ENCODE measurements around the gene ASB15. TPM values are rescaled to one million over a fixed set of nuclear protein-coding genes. Genes with fewer than 3 reads are reported as not detected.
A peak's percentile ranks its signal among the peaks of the same experiment; 100 is the strongest.

The ASB15 gene
- total RNA-seq, 2 donors from 2014 or later, result not detected

GRCh38 chr7:123665896-123666295, 64.3 kb downstream of the ASB15 start:
- DNase-seq, result no peak
- no peaks in the 10 kb centered on the region for H3K36me3 Mint-ChIP-seq (ENCODE audit: insufficient read depth in 2 of 2)
- no peak overlapping the region for H3K27ac Mint-ChIP-seq
- H3K4me3 Mint-ChIP-seq, result no peak overlapping the region
- no peak for ATAC-seq (replicated peaks in 1 of 2)
- no peaks in the 10 kb centered on the region for H3K9me3 Mint-ChIP-seq
- peaks cover 5% of the 10 kb centered on the region for H3K4me1 Mint-ChIP-seq (ENCODE audit: low read depth)
- H3K27me3 Mint-ChIP-seq (ENCODE audit: low read depth), result peaks cover 27% of the 10 kb centered on the region

DNA sequence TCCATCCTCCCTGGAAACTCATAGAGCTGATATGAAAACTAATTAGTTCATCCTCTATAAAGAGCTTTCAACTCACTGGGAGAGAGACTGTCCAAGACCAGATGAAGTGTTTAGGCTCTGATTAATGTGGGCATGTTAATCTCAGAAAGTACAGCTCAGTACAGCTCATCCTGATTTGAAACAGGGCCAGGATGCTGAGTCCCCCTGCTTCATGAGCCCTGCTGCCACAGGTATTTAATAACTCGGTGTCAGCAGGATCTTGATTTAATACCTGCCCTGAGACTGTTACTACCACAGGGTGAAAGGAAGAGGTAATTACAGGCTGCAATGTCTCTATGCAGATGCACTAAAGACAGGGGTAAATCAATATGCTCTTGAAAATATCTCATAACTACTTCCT, 64.9 kb downstream of the ASB15 start:
- ATAC-seq (replicated peaks in 1 of 2) (peak in 1 of 2 donors; percentile 9), DNase-seq (no peak)
- no peak overlapping the region for H3K4me3 Mint-ChIP-seq
- no peak overlapping the region for H3K27ac Mint-ChIP-seq
- H3K9me3 Mint-ChIP-seq, result no peaks in the 10 kb centered on the region
- H3K4me1 Mint-ChIP-seq (ENCODE audit: low read depth), result peaks cover 5% of the 10 kb centered on the region
- H3K27me3 Mint-ChIP-seq (ENCODE audit: low read depth), result peaks cover 26% of the 10 kb centered on the region
- H3K36me3 Mint-ChIP-seq (ENCODE audit: insufficient read depth in 2 of 2), result no peaks in the 10 kb centered on the region

DNA sequence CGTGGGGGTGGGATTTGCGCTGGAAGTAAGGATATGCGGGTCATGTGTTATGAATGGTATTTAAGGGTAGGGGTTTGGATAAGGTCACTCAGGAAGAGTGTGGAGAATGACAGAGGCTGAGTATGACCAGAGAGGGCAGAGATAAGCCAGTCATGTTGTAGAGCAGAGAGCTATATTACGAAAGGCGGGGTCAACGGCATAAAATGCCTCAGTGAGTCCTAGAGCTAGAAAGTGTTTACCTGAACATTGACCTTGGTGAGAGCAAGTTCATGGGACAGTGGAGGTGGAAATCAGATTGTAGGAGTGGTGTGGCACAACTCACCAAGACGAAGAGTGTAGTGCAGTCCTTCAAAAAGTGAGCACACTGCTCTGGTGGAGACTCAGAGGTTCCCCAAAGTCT, 67.9 kb downstream of the ASB15 start:
- Mint-ChIP-seq H3K4me1 (ENCODE audit: low read depth) (no peaks in the 10 kb centered on the region), H3K27ac (no peak overlapping the region), H3K4me3 (no peak overlapping the region), H3K27me3 (ENCODE audit: low read depth) (peaks cover 7% of the 10 kb centered on the region), H3K9me3 (no peaks in the 10 kb centered on the region), H3K36me3 (ENCODE audit: insufficient read depth in 2 of 2) (no peaks in the 10 kb centered on the region)
- DNase-seq (no peak), ATAC-seq (replicated peaks in 1 of 2) (no peak)

DNA sequence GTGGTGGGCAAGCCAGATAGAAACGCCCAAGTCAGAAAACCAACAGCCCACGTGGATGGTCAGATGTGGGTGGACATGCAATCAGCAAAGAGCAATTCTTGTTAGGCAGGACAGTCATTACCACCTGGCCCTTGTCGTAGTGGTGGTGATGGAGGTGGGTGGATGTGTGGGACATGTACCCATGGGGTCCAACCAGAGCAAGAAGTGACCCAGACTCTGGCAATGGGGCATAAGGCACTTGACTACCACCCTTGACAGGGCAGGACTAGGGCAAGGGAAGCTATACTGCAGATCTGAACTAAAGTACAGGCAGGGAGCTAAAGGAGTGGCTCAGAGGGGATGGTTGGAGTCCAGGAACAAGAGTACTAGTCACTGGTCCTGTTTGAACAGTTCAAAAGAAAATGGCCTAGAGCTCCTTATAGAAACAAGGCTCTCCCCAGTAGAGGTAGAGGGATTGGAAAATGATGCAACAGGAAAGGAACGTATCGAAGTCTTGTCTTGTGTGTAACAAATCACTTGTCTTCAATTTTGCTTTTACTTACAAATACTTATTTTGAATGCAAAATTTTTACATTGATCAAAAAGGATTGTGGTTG, 71.6 kb downstream of the ASB15 start:
- Mint-ChIP-seq H3K4me1 (ENCODE audit: low read depth) (no peaks in the 10 kb centered on the region), H3K4me3 (no peak overlapping the region), H3K9me3 (no peaks in the 10 kb centered on the region), H3K27me3 (ENCODE audit: low read depth) (no peaks in the 10 kb centered on the region), H3K27ac (no peak overlapping the region), H3K36me3 (ENCODE audit: insufficient read depth in 2 of 2) (no peaks in the 10 kb centered on the region)
- no peak for DNase-seq
- no peak for ATAC-seq (replicated peaks in 1 of 2)

DNA sequence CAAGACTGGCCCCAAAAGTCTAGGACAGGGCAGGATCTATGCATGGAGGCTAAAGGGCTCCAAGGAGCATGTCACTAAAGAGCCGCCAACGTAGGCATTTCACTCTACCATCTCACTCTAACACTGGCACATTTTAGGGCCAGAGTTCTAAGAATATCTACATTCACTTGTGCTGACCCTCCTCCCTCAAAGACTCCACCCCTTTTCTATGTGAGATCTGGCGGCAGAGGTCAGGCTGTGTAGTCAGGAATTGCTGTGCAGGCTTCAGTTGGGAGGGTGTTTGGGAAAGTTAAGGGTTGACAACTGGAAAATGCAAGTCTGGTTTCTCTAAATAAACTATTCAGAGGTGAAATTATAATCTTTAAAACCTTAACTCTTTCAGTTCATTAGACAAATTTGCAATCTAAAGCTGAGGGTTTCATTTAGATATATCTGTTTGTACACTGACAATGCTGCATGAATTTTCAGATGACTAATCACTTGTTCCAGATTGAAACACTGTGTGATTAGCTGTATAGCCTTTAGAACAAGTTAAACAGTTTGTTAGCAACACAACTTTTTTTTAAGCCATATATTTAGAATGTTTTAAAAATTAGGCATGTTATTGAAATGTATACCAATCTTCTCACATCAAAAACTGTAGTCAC, 72.3 kb downstream of the ASB15 start:
- ATAC-seq (replicated peaks in 1 of 2) (no peak), DNase-seq (no peak)
- H3K9me3 Mint-ChIP-seq, result no peaks in the 10 kb centered on the region
- no peaks in the 10 kb centered on the region for H3K36me3 Mint-ChIP-seq (ENCODE audit: insufficient read depth in 2 of 2)
- H3K4me3 Mint-ChIP-seq, result no peak overlapping the region
- no peaks in the 10 kb centered on the region for H3K4me1 Mint-ChIP-seq (ENCODE audit: low read depth)
- no peaks in the 10 kb centered on the region for H3K27me3 Mint-ChIP-seq (ENCODE audit: low read depth)
- no peak overlapping the region for H3K27ac Mint-ChIP-seq

DNA sequence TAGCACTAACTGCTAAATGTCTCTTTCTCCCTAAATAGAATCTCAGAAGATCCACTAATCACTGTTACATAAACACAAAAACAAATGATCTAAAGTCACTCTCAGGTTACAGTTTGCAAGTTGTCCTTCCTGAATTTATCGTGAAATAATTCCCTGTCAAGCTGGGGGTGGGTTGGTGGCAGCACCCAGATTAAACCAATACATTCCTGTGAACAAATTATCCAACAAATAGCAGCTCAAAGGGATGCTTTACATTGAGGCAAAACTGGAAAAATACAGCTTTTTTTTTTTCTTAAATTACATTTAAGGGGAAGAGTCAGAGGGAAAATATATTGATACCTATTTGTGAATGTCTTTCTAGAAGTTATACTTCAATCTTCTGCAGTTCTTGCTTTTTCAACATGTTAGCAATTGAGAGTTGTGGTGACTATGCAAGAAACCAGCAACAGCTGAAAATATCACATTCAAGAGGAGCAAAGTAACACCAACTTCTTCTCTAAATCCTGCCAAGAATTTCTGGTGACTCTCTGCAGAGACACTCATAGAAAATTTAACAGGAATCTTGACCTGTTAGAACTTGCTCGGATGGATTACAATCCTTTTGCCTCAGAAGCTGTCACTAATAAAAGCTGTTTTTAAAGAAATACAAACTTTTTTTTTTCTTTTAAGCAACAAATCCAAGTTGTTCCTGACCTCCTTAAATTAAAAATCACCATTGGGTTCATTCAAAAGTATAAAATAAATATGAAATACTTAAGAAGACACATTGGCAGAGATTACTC, 73.0 kb downstream of the ASB15 start:
- no peak for DNase-seq
- Mint-ChIP-seq H3K27ac (no peak overlapping the region), H3K36me3 (ENCODE audit: insufficient read depth in 2 of 2) (no peaks in the 10 kb centered on the region), H3K4me3 (no peak overlapping the region), H3K27me3 (ENCODE audit: low read depth) (no peaks in the 10 kb centered on the region), H3K9me3 (no peaks in the 10 kb centered on the region), H3K4me1 (ENCODE audit: low read depth) (no peaks in the 10 kb centered on the region)
- ATAC-seq (replicated peaks in 1 of 2), result no peak

DNA sequence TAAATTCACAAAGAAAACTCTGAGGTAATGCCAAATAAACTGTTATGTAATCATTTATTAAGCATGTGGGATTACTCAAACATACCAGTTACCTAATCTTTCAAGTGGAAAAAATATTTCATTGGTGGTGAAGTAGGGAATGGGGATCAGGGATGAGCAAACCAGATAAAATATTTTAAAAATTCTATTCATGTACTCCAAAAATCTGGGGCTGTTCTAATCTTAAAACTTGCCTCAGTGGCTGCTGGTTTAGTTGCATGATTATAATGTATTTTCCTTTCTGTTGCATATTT, 73.5 kb downstream of the ASB15 start:
- Mint-ChIP-seq H3K27me3 (ENCODE audit: low read depth) (no peaks in the 10 kb centered on the region), H3K4me1 (ENCODE audit: low read depth) (no peaks in the 10 kb centered on the region), H3K36me3 (ENCODE audit: insufficient read depth in 2 of 2) (no peaks in the 10 kb centered on the region), H3K9me3 (no peaks in the 10 kb centered on the region), H3K27ac (no peak overlapping the region), H3K4me3 (no peak overlapping the region)
- DNase-seq (no peak), ATAC-seq (replicated peaks in 1 of 2) (no peak)

GRCh38 chr7:123677061-123677715, 75.6 kb downstream of the ASB15 start:
- DNase-seq (no peak), ATAC-seq (replicated peaks in 1 of 2) (no peak)
- Mint-ChIP-seq H3K4me1 (ENCODE audit: low read depth) (no peaks in the 10 kb centered on the region), H3K27me3 (ENCODE audit: low read depth) (no peaks in the 10 kb centered on the region), H3K4me3 (no peak overlapping the region), H3K27ac (no peak overlapping the region), H3K9me3 (no peaks in the 10 kb centered on the region), H3K36me3 (ENCODE audit: insufficient read depth in 2 of 2) (peaks cover 0 to 3% of the 10 kb centered on the region in 2 donors)

DNA sequence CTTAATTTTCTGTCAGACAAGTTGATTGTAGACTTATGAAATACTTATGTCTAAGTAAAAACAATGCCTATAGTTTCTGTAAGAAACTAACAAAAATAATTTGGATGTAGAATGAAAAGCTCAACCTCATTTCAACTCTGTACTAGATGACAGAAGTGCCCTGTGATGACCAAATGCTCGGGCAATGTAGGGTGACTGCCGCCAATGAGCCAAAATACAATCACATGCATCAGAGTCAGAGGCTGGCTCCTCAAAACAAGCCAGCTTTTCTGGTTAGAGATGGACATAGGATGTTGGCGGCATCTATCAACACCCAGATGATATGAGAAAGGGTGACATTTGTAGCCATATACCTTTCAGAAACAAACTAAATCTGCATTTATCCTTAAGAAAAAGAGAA, 78.0 kb downstream of the ASB15 start:
- Mint-ChIP-seq H3K27ac (no peak overlapping the region), H3K36me3 (ENCODE audit: insufficient read depth in 2 of 2) (peaks cover 0 to 3% of the 10 kb centered on the region in 2 donors), H3K4me1 (ENCODE audit: low read depth) (no peaks in the 10 kb centered on the region), H3K27me3 (ENCODE audit: low read depth) (no peaks in the 10 kb centered on the region), H3K4me3 (no peak overlapping the region), H3K9me3 (no peaks in the 10 kb centered on the region)
- no peak for DNase-seq
- ATAC-seq (replicated peaks in 1 of 2), result no peak

GRCh38 chr7:123680580-123680979, 79.0 kb downstream of the ASB15 start:
- DNase-seq (no peak), ATAC-seq (replicated peaks in 1 of 2) (no peak)
- Mint-ChIP-seq H3K27ac (no peak overlapping the region), H3K4me3 (no peak overlapping the region), H3K9me3 (no peaks in the 10 kb centered on the region), H3K27me3 (ENCODE audit: low read depth) (no peaks in the 10 kb centered on the region), H3K36me3 (ENCODE audit: insufficient read depth in 2 of 2) (peaks cover 0 to 3% of the 10 kb centered on the region in 2 donors), H3K4me1 (ENCODE audit: low read depth) (no peaks in the 10 kb centered on the region)

DNA sequence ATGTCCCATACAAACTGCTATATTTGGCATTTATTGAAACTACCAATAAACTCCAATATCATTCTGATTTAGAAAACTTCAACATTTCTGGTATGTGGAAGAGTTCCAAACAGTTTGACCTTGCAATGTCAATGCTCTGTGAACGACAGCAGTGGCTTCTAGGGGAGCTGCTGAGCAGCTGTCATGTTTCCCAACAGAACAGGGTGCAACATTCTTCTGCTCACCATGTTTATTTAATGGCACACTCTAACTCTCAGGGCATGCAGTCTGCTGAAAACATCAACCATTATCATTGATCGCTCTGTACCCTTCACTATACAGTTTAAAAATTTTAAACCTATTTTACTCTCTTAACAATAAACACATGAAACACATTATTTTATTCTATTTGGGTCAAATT, 79.9 kb downstream of the ASB15 start:
- Mint-ChIP-seq H3K4me3 (no peak overlapping the region), H3K9me3 (no peaks in the 10 kb centered on the region), H3K36me3 (ENCODE audit: insufficient read depth in 2 of 2) (peaks cover 0 to 3% of the 10 kb centered on the region in 2 donors), H3K4me1 (ENCODE audit: low read depth) (no peaks in the 10 kb centered on the region), H3K27me3 (ENCODE audit: low read depth) (no peaks in the 10 kb centered on the region), H3K27ac (no peak overlapping the region)
- no peak for DNase-seq
- ATAC-seq (replicated peaks in 1 of 2), result no peak

DNA sequence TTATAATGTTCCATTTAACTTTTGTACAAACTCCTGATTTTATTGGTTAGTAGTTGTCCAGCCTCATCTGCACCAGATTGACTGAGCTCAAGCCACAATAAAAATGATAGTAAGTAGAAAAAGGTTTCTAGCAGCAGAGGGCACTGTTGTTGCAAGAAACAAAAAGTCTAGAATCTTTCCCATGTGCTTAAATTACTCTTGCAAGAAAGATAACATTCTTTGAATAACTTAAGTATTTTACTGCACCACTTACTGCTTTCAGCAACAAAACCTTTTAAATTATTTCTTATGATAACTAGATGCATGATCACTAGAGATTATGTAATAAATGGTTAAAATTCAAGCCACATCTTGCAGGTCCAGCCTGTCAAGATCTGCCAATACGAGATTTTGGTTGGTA, 81.1 kb downstream of the ASB15 start:
- Mint-ChIP-seq H3K27me3 (ENCODE audit: low read depth) (no peaks in the 10 kb centered on the region), H3K4me3 (no peak overlapping the region), H3K9me3 (no peaks in the 10 kb centered on the region), H3K36me3 (ENCODE audit: insufficient read depth in 2 of 2) (peaks cover 0 to 3% of the 10 kb centered on the region in 2 donors), H3K4me1 (ENCODE audit: low read depth) (no peaks in the 10 kb centered on the region), H3K27ac (no peak overlapping the region)
- DNase-seq (peak in 1 of 2 donors; percentile 10), ATAC-seq (replicated peaks in 1 of 2) (no peak)

DNA sequence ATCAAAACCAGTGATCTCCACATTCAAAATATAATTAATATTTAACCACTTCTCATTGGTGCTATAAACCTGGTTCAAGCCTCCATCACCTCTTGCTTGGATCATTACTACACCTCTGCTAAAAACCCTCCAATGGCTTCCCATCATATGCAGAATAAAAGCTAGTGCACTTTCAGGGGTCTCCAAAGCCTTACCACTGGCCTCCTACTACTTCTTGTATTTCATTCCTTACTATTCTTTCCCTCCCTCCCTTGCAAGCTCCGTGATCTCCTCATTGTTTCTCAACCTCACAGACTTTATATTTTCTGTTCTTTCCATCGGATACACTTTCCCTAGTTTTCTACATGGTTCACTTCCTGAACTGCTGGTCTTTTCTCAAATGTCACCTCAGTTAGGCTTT, 85.5 kb downstream of the ASB15 start:
- DNase-seq (no peak), ATAC-seq (replicated peaks in 1 of 2) (no peak)
- H3K4me1 Mint-ChIP-seq (ENCODE audit: low read depth), result no peaks in the 10 kb centered on the region
- H3K4me3 Mint-ChIP-seq, result no peak overlapping the region
- no peaks in the 10 kb centered on the region for H3K9me3 Mint-ChIP-seq
- peak overlapping the region; percentile 19 for H3K27ac Mint-ChIP-seq
- peaks cover 0 to 4% of the 10 kb centered on the region in 2 donors for H3K36me3 Mint-ChIP-seq (ENCODE audit: insufficient read depth in 2 of 2)
- no peaks in the 10 kb centered on the region for H3K27me3 Mint-ChIP-seq (ENCODE audit: low read depth)

Data from activated T-cell treated with anti-CD3 and anti-CD28 coated beads, Interleukin-2, amount 50 U/mL, for 72 hours (primary cell).